GM19240 (cell line): ENCODE results near the gene SLC12A3.
"Not testable (repeated sequence)": the region's sequence is repeated elsewhere in the genome, so short reads cannot be mapped to it uniquely, and the experiment has no call there.

Experiments
- DNase-seq: peaks from one replicate; pipeline ENCODE4 v3.0.0; 2011; ENCODE audit warnings: low spot score; ENCODE audit not compliant: insufficient read length

Gene SLC12A3

DNA sequence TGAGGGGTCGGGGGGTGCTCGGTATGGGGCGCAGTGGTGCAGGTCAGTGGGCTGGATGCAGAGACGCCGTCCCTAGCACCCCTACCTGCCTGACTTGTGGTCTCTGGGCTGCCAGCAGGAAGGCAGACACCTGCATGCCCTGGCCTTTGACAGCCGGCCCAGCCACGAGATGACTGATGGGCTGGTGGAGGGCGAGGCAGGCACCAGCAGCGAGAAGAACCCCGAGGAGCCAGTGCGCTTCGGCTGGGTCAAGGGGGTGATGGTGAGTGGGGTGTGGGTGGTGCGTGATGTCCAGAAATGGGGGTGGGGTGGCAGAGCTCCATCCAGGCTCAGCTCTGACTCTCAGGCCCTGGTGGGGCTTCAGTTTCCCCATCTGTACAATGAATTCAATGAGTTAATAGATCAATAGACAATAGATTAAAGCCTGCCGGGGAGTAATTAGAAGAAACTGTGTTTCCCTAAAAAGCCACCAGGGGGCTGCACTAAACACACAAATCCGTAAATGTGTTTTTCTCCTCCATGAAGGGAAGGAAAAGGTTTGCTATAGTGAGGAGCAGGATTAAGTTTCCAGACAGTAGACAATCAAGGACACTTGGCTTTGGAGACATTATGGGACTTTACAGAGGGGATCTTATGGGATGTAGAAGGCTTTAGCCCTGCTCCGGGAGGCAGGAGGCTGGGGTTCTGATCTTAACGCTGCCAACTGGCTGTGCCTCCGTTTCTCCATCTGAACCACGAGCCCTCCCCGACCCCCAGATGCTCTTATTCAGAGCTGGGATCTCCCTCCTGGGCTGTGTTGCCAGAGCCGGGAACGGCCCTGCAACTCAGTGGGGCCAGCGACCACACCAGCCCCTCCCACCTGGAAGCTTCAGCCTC, 2.2 kb downstream of the SLC12A3 start:
- no peak for DNase-seq

DNA sequence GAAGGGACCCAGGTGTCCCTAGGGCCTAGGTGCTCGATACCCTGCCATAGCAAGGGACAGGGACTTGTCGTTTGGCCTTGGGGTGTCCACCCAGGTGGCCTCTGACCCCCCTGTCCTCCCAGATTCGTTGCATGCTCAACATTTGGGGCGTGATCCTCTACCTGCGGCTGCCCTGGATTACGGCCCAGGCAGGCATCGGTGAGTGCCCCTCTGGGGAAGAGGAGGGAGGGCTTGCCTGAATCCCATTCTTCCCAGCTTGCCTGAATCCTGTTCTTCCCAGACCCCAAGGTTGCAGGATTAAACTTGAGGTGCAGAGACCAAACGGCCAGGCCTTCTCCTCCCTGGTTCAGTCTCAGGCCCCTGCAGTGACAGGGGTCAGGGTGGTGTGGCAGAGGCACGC, 3.2 kb downstream of the SLC12A3 start:
- no peak for DNase-seq

DNA sequence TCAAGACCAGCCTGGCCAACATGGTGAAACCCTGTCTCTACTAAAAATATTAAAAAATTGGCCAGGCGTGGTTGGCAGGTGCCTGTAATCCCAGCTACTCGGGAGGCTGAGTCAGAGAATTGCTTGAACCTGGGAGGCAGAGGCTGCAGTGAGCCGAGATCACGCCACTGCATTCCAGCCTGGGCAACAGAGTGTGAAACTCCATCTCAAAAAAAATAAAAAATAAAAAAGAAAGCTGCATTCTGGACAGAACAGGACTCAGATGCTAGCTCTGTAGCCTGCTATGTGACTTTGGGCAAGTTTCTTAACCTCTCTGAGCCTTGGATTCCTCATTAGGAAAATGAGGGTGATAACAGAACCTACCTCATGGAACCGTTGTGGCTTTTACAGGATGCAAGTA, 3.8 kb downstream of the SLC12A3 start:
- DNase-seq, result not testable (repeated sequence)

DNA sequence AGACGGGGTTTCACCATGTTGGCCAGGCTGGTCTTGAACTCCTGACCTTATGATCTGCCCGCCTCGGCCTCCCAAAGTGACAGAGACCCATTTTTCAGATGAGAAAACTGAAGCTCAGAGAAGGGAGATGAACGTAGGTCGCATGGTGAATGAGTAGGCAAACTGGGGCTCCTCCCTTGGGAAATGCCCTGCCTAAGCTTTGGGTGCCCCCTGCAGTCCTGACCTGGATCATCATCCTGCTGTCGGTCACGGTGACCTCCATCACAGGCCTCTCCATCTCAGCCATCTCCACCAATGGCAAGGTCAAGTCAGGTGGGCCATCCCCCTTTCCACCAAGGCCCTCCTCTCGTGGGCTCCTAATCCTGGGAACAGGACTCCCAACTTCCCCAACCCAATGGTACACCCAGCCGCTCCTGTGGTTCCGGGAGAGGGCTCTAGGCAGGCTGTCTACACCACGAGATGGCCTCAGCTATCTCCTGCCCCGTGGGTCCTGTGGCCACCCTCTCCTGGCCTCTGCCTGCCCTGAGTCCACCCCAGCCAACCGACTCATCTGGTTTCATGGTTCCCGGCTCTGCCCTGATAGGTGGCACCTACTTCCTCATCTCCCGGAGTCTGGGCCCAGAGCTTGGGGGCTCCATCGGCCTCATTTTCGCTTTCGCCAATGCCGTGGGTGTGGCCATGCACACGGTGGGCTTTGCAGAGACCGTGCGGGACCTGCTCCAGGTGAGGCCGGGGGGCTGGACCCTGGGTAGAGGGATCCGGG, 4.7 kb downstream of the SLC12A3 start:
- peak; percentile 52 for DNase-seq

DNA sequence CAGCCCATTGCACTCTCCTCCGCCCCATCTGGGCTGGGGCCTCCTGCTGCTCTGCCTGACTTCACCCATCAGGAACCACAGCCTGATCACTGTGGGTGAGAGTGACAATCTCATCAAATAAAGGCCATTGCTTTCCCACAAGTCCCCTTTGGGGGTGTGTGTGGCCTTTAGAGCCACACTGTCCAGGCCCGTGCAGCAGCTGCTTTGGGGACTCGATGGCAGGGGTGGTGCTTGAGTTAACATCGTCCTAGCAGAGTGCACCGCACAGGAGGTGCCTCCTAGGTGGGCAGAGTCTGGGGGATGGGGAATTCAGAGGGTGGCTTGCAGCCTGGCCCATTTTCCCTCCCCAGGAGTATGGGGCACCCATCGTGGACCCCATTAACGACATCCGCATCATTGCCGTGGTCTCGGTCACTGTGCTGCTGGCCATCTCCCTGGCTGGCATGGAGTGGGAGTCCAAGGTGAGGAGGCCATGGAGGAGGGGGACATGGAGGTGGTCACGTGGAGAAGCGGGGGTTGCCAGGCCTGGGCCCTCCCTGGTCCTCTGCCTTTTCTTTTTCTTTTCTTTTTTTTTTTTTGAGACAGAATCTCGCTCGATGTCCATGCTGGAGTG, 5.4 kb downstream of the SLC12A3 start:
- DNase-seq, result no peak

DNA sequence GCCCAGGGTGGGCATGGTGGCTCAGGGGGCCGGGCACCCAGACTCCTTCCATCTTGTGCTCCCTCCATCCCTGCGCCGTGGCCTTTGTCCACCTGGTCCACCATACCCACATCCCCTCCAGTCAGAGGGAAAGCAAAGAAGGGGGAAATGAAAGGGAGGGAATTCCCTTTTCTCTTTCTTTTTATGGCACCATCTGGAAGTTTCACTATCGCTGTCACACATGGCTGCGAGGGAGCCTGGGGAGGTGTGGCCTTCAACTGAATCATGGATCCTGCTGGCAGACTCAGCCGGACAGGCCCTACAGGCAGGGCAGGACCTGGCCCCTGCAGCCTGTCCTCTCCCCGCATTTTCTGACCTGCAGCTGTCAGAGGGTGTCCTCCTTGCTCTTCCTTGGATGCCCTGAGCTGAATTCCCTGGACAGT, 6.2 kb downstream of the SLC12A3 start:
- DNase-seq, result no peak

DNA sequence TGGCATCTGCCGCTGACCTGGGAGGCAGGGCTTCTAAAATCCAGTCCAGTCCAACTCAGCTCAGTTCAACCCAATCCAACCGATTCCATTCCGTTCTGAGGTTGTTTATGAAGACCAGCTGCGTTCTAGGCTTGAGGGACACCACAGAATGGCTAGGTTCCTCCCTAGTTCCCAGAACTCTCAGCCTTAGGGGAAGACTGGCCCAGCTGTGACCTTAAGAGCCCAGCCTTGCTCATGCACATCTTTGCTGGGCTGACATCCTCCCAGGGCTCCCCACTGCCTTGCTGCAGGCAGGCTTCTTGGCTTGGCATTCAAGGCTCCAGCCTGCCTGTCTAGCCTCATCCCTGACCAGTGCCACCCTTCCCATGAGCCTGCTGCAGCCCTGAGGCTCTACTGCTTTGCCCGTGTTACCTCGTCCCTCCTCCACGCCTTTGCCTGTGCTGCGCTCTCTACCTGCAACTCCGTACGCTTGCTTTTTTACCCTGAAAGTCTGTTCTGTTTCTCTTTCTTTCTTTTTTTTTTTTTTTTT, 7.9 kb downstream of the SLC12A3 start:
- DNase-seq, result no peak

DNA sequence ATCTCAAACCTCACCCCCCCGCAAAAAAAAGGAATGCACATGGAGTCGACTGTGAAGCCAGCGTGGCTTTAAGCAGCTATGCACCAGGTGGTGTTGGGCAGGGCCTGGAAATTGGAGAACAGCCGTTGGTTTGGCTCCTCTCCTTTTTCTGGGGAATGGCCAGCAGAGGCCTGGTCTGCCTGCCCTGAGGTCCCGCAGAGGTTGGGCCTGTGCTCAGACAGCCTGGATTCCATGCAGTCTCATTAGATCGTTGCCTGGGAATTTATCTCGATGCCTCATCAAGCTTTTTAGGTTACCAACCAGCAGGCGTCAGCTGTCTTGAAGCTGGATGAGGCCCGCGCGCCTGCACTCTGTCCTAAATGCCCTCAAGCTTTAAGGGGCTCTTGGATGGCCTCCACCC, 9.8 kb downstream of the SLC12A3 start:
- DNase-seq, result no peak

DNA sequence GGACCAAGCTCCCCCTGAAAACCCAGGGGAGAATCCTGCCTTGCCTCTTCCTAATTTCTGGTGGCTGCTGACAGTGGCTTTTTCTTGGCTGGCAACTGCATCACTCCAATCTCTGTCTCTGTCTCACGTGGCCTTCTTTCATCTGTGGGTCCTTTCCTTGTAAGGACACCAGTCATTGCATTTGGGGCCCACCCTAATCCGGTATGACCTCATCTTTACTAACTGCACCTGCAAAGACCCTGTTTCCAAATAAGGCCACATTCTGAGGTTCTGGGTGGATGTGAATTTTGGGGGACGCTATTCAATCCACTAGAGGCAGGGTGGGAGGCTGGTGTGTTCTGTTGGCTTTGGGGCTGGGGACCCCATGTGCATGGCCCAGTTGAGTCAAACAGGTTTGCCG, 11.0 kb downstream of the SLC12A3 start:
- DNase-seq, result no peak

DNA sequence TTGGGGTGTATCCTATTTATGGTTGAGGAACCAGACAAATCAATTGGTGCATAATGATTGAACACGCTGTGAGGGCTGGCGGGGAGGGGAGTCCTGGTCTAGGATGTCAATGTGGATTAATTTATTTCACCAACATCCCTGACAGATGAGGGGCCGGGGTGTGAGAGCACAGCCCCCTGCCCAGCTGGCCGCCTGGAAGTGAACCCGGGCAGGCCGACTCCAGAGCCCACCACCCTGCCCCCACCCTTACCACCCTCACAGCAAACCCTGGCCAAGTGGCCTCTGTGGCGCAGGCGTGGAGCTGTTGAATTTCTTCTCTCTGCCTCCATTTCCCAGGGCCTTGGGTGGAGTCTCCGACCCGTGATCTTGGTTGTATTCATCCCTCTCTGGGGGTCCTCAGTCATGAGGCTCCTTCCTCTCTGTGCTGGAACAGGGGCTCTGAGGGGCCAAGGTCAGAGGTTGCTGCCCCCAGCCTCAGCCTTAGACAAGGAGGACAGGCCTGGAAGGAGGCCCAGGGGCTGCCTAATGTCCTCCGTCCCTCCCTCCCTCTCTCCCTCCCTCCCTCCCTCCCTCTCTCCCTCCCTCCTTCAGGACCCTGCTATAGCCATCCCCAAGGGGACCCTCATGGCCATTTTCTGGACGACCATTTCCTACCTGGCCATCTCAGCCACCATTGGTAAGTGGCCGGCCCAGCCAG, 12.6 kb downstream of the SLC12A3 start:
- no peak for DNase-seq

DNA sequence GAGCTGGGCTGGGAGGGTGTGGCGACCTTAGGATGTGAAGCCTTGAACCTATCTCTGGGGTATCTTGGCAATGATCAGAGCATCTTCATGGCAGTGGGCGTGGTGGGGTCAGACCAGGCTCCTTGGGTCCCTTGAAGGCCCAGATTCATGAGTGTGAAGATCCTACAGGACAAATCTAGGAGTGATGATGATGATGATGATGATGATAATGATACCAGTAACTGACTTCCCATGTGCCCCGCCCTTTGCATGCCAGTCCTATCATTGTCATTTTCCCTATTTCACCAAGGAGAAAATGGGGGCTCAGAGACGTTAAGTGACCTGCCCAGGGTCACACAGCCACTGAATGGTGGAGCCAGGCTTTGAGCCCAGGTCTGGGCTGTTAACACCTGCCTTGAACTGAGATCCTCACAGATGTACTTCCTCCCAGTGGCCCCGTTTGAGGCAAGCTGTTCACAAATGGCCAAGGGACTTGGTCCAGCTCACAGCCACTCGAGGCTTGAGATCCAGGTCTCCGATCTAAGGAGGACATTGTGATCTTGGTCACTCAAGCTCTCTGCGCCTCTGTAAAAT, 13.4 kb downstream of the SLC12A3 start:
- no peak for DNase-seq

DNA sequence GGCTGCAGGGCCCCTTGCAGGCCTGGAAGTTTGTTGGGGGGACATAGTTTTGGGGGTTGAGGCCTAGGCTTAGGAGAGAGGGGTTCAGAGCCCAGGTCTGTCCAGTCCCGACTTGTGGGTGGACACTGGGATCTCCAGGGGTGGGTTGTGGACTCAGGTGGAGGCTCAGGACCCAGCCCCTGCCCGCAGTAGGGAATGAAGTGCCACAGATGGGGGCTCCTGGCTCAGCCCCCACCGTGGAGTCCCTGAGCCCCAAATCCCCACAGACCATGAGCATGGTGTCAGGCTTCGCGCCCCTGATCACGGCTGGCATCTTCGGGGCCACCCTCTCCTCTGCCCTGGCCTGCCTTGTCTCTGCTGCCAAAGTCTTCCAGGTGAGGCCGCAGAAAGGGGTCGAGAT, 14.3 kb downstream of the SLC12A3 start:
- no peak for DNase-seq

DNA sequence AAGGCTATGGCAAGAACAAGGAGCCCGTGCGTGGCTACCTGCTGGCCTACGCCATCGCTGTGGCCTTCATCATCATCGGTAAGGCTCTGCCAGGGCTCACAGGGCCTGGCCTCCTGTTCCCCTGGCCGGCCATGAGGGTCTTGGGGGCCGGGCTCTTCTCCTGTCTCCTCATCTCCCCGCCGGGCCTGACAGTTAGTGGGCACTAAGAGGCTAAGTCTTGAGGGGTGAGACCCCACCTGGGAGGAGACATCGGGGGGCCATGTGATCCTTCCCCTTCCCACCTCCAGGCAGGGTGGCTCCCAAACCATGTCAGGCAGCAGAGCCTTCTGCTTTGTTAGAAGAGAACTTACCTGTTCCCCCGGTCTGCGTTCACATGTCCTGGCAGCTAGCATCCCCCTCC, 15.2 kb downstream of the SLC12A3 start:
- DNase-seq, result no peak

DNA sequence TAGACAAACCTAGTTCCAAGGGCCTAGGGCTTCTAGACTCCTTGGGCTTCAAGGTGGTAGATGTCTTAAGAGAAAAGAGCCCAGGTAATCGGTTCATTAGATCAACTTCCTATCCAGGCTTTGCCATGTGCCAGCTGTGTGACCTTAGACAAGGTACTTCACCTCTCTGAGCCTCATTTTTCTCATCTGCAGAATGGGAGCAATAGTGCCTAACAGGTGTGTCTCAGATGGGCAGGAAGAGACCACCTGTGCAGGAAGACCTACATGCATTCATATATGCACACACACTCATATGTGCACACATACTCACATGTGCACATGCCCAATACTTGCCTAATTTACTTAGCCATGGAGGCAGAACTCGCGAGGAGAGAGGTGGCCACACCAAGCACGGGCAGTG, 15.7 kb downstream of the SLC12A3 start:
- DNase-seq, result no peak

DNA sequence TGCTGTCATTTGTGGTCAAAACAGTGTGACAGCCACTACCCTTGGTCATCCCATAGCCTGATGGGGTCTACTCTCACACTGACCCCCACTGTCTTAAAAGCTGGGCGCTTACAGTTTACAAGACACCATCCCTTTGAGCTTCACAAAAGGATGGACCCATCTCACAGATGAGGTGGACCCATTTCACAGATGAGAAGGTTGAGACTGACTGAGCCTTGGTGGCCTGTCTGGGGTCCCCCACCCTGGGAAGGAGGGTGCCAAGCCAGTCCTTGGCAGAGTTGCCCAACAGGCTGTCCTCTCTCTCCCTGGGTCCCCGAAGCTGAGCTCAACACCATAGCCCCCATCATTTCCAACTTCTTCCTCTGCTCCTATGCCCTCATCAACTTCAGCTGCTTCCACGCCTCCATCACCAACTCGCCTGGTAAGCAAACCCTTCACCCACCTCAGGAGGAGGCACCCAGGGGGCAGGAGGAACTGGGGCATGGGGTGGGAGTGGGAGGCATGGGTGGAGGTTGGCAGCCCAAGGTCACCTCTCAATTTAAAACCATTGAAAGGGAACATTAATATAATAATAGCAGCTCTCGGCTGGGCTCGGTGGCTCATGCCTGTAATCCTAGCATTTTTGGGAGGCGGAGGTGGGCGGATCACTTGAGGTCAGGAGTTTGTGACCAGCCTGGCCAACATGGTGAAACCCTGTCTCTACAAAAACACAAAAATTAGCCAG, 17.2 kb downstream of the SLC12A3 start:
- DNase-seq, result no peak

DNA sequence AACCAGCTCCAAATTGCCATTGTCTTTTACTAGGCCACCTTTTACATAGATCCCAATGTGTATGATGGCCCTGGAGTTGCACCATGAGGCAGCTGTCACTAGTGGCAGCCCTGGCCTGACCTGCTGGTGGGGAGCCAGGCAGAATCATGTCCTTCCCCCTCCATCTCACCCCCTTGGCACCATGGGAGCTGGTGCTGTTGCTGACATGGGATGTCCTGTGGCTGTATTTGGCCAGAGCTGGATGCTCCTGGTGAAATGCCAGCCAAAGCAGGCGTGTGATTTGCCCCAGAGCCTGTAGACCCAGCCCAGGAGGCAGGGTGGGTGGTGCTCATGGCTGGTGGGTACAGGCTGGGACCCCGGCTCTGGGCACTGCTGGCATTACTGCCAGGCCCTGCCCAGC, 18.6 kb downstream of the SLC12A3 start:
- DNase-seq, result no peak

DNA sequence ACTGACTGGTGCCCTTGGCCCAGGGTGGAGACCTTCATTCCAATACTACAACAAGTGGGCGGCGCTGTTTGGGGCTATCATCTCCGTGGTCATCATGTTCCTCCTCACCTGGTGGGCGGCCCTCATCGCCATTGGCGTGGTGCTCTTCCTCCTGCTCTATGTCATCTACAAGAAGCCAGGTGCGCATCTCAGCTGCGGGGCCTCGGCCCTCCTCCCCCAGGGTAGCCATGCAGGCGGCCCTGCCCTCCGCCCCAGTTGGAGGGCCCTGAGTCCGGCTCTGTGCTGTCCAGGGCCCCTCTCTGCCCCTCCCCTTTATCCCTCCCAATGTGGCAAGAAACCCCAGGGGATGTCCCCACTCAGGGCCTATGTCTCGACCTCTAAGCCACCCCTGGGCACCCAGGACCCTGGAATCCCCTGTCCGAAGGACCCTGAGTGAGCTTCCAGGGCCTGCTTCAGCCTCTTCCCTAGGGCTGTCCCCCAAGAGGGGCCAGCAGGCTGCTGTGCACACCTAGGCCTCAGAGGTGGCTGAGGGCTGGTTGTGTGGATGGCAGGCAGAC, 19.1 kb downstream of the SLC12A3 start:
- no peak for DNase-seq

DNA sequence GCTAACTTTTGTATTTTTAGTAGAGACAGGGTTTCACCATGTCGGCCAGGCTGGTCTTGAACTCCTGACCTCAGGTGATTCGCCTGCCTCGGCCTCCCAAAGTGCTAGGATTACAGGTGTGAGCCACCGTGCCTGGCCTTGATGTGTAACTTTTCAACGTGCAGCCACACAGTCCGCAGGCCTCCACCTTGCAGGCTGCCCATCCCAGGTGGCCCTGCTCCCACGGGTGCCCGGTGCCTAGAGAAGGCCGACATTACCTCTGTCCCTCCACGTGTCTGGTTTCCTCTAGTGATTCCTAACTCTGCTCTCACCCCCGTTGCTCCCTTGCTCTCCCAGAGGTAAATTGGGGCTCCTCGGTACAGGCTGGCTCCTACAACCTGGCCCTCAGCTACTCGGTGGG, 19.9 kb downstream of the SLC12A3 start:
- not testable (repeated sequence) for DNase-seq

DNA sequence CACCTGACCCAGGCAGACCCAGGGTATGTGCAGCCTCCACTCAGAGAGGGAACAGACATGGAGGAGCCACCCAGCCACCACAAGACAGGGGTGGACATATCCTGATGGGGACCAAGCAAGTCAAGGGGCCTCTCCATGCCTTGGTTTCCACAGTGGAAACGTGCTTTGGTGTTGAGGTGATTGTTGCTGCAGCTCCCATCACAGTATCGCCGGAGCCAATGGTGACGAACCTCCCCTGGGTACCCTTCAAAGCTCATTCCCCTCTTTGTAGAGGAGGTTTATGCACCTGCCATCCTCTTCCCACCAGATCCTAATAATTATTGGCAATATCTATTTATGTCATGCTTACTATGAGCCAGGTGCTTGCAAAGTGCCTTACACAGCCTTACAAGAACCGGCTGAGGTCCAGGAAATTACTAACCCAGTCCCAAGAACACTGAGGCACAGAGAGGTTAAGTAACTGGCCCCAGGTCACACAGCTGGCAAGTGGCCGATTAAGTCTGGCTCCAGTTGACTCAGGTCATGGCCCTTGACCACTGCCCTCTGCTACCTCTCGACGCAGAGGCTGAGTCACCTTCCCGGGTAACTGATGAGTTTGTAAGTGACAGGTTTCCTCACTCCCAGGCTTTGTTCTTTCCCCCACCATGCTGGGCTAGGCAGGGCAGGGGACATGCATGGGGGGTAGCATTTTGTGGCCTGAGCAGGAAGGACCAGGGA, 20.6 kb downstream of the SLC12A3 start:
- DNase-seq, result no peak
